GM12878 (cell line): ENCODE measurements around the gene CDK3. TPM values are rescaled to one million over a fixed set of nuclear protein-coding genes. Genes with fewer than 3 reads are reported as not detected.

Experiments
- BRCA1 ChIP-seq: IDR thresholded peaks from 2 replicates; pipeline ENCODE4 v1.6.1; 2011; ENCODE audit warnings: low read depth, low read length, improper control_type of control experiment
- CREM ChIP-seq: IDR thresholded peaks from 2 replicates; pipeline ENCODE4 v1.6.1; 2014; ENCODE audit warnings: antibody characterized with exemption, low read depth
- E4F1 ChIP-seq: fragments of 450-650 bp; IDR thresholded peaks from 2 replicates; pipeline ENCODE4 v1.6.1; 2018; ENCODE audit warnings: borderline replicate concordance, mild to moderate bottlenecking; ENCODE audit not compliant: partially characterized antibody
- IKZF1 ChIP-seq: fragments of 450-650 bp; conservative IDR thresholded peaks from 2 replicates; pipeline ENCODE4 v1.6.1; 2017; ENCODE audit warnings: antibody characterized with exemption, mild to moderate bottlenecking
- MEF2B ChIP-seq: fragments of 450-650 bp; IDR thresholded peaks from 2 replicates; pipeline ENCODE4 v1.6.1; 2018; ENCODE audit warnings: mild to moderate bottlenecking, moderate library complexity; ENCODE audit not compliant: partially characterized antibody, poor library complexity, severe bottlenecking
- NR2C2 ChIP-seq: IDR thresholded peaks from 2 replicates; pipeline ENCODE4 v1.6.1; 2011; ENCODE audit warnings: borderline replicate concordance, low read depth; ENCODE audit not compliant: control insufficient read depth, insufficient read length
- PKNOX1 ChIP-seq: fragments of 450-650 bp; IDR thresholded peaks from 2 replicates; pipeline ENCODE4 v1.6.1; 2016; ENCODE audit warnings: mild to moderate bottlenecking
- SIX5 ChIP-seq: IDR thresholded peaks from 2 replicates; pipeline ENCODE4 v1.6.1; 2011; ENCODE audit warnings: mild to moderate bottlenecking, low read depth, low read length, moderate library complexity; ENCODE audit not compliant: severe bottlenecking
- SMAD1 ChIP-seq: fragments of 450-650 bp; IDR thresholded peaks from 2 replicates; pipeline ENCODE4 v1.6.1; 2018; ENCODE audit warnings: mild to moderate bottlenecking, low read depth; ENCODE audit not compliant: partially characterized antibody
- STAT3 ChIP-seq: IDR thresholded peaks from 2 replicates; pipeline ENCODE4 v1.6.1; 2011; ENCODE audit warnings: low read depth, low read length, improper control_type of control experiment
- TBL1XR1 ChIP-seq: IDR thresholded peaks from 2 replicates; pipeline ENCODE4 v1.6.1; 2012; ENCODE audit warnings: low read depth, low read length, improper control_type of control experiment
- USF2 ChIP-seq: IDR thresholded peaks from 2 replicates; pipeline ENCODE4 v1.6.1; 2011; ENCODE audit warnings: low read depth, low read length, improper control_type of control experiment, borderline replicate concordance
- WRNIP1 ChIP-seq: IDR thresholded peaks from 2 replicates; pipeline ENCODE4 v1.6.1; 2011; ENCODE audit warnings: low read depth, low read length, improper control_type of control experiment, borderline replicate concordance
- ZBTB11 ChIP-seq: fragments of 450-650 bp; formaldehyde crosslinking; IDR thresholded peaks from 2 replicates; pipeline ENCODE4 v1.5.0; 2022; ENCODE audit warnings: mild to moderate bottlenecking, missing genetic modification characterization
- ZBTB40 ChIP-seq: fragments of 450-650 bp; IDR thresholded peaks from 2 replicates; pipeline ENCODE4 v1.6.1; 2016; ENCODE audit warnings: mild to moderate bottlenecking, moderate library complexity, borderline replicate concordance
- polyA plus RNA-seq, 11 experiments: library from polyadenylated mRNA; depleted of rRNA in 4 of 11; unstranded in 6 of 11; stranded (reverse) in 5 of 11; fragments of >200 nt; fragmentation: Nextera tagmentation in 4 of 11; fragmentation: Illumina TruSeq in 1 of 11; extraction: Ambion mirVana in 4 of 11; extraction: Trizol in 1 of 11; gene quantifications; 1 replicate in 1 of 11; 2 replicates in 10 of 11; pipeline versions ENCODE4 v1.2.1 to v1.2.3, GENCODE V29; 2011 to 2016; ENCODE audit warnings: inconsistent platforms in 2 of 11, missing spikeins in 2 of 11, low read depth in 1 of 11
- total RNA-seq, 4 experiments: library from RNA; depleted of rRNA in 3 of 4; stranded (reverse); fragments of >200 nt in 3 of 4; fragmentation: Illumina TruSeq in 1 of 4; extraction: Trizol in 1 of 4; gene quantifications; 2 replicates each; pipeline versions ENCODE4 v1.2.1 to v1.2.3, GENCODE V29; 2013 to 2021

The CDK3 gene
- total and polyA plus RNA-seq, 10 of the 15 experiments (the other 5 are each of a cell fraction or from before 2014, with no cell fraction given), result 1.1 to 7.1 (median 4.2) TPM

- TF ChIP-seq USF2 (no peak), SIX5 (no peak), STAT3 (no peak), NR2C2 (no peak), BRCA1 (no peak), TBL1XR1 (no peak), WRNIP1 (peak; percentile 23; the same call in 1 of the 2 replicates), ZBTB11 (no peak), PKNOX1 (no peak), MEF2B (no peak), CREM (no peak), SMAD1 (no peak), IKZF1 (no peak), E4F1 (no peak), ZBTB40 (no peak)
Observed at GRCh38 chr17:76005263-76006149, 4.9 kb downstream of the CDK3 start (continued).
